ENCODE data around the gene LMO1.

DNA sequence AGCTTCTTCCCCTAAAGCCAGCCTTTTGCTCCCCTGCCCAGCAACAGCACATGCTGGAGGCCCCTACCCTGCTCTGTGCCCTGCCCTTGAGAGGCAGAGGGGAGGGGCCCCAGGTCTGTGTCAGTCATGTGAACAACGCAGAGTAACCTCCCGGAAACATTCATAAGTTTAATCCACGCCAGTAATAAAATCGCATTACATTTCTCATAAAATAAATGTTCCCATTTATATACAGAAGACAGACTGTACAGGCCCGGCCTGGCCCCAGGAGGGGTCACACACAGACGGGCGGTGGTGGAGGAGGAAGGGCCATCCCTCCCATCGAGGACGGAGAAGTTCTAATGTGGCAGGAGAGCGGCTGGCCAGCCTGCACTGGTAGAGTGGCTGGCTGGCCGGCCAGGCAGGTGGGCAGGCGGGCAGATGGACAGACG lies 39.5 kb downstream of the LMO1 start:
- TF ChIP-seq CREB5 (CRISPR knock-in tag; IDR thresholded peaks at IDR 0.05; ENCODE audit: low read depth): no peak
- no peak for TF ChIP-seq PATZ1 (CRISPR knock-in tag; IDR thresholded peaks at IDR 0.05; ENCODE audit: borderline replicate concordance)
- no peak for TF ChIP-seq ARNTL (CRISPR knock-in tag; IDR thresholded peaks at IDR 0.05; ENCODE audit: borderline replicate concordance, low read depth)
- no peak for TF ChIP-seq GLIS3 (CRISPR knock-in tag; IDR thresholded peaks at IDR 0.05)

All from SK-N-SH treated with all-trans-retinoic acid at 6 μM for 48 hours (cell line).